Astrocyte of the spinal cord (primary cell): ENCODE measurements around the gene PKD1L1.

ENCODE experiments used
- DNase-seq: peaks from one replicate; pipeline ENCODE4 v3.0.0; 2011; ENCODE audit warnings: low read depth, low spot score
- H3K4me3 ChIP-seq: 2 replicates; pipeline ENCODE4 v1.5.1; 2011; ENCODE audit warnings: low read depth, mild to moderate bottlenecking, low read length, moderate library complexity
- CTCF ChIP-seq: IDR thresholded peaks from 2 replicates; pipeline ENCODE4 v1.5.1; 2012; ENCODE audit warnings: low read depth, mild to moderate bottlenecking, low read length, inconsistent platforms
- in situ Hi-C: cut with HindIII; loops from 2 replicates; pipeline ENCODE4 v1.10.0; 2017; ENCODE audit warnings: low sequenced_read_pairs

Gene PKD1L1

GRCh38 chr7:47912332-47912731, 35.9 kb downstream of the PKD1L1 start:
- in situ Hi-C loops, result no loop called here
- no peak for DNase-seq
- no peak overlapping the region for H3K4me3 ChIP-seq
- no peak for TF ChIP-seq CTCF

GRCh38 chr7:47908720-47909119, 39.5 kb downstream of the PKD1L1 start:
- H3K4me3 ChIP-seq, result no peak overlapping the region

GRCh38 chr7:47907981-47908616, 40.2 kb downstream of the PKD1L1 start:
- no peak overlapping the region for H3K4me3 ChIP-seq
- DNase-seq, result no peak
- TF ChIP-seq CTCF, result no peak
- in situ Hi-C loops, result no loop called here

More at GRCh38 chr7:47908720-47909119, 39.5 kb downstream of the PKD1L1 start:
- TF ChIP-seq CTCF, result no peak
- in situ Hi-C loops, result no loop called here
- DNase-seq, result no peak

- TF ChIP-seq CTCF, result no peak
- DNase-seq, result no peak
- no peak overlapping the region for H3K4me3 ChIP-seq
- in situ Hi-C loops, result no loop called here
Observed at GRCh38 chr7:47906883-47907282, 41.4 kb downstream of the PKD1L1 start.

- no peak for TF ChIP-seq CTCF
Observed at GRCh38 chr7:47905076-47905920, 43.0 kb downstream of the PKD1L1 start.

GRCh38 chr7:47902013-47902412, 46.3 kb downstream of the PKD1L1 start:
- no peak for DNase-seq
- TF ChIP-seq CTCF, result no peak
- in situ Hi-C loops, result no loop called here
- H3K4me3 ChIP-seq, result no peak overlapping the region

More at GRCh38 chr7:47905076-47905920, 43.0 kb downstream of the PKD1L1 start:
- H3K4me3 ChIP-seq, result no peak overlapping the region
- in situ Hi-C loops, result no loop called here
- peak; percentile 26 for DNase-seq
